ENCODE measurements around the gene TCF21.

DNA sequence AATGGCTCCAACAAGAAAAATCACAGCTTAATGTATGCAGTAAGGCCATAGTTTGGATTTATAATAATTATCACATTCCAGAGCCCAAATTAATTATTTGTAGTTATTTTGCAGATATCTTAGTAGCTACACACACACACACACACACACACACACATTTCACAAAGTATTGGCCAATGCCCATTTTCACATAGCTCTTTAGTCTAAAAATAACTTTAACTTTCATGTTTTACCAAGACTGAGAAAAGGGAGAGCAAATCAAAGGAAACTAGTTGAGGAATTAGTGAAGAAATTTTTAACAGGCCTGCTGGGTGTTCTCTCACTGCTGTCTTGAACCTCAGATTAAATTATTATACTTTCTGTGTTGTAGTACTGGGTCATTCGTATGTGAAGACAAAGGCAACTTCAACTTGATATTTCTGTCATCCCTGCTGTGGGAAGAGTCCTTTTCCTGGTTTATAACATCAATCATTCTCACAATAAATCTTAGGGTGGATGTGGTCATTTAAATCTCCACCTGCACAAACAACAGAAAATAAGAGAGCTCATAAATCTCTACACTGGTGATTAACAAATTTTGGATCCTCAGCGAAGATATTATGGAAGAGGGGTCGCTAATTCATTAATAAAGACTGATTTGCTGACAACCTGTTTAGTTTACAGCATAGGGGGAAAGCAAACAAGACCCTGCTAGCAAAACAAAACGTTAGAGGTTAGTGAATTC, 1.6 kb upstream of the TCF21 start:
- TF ChIP-seq, protein P1, sequence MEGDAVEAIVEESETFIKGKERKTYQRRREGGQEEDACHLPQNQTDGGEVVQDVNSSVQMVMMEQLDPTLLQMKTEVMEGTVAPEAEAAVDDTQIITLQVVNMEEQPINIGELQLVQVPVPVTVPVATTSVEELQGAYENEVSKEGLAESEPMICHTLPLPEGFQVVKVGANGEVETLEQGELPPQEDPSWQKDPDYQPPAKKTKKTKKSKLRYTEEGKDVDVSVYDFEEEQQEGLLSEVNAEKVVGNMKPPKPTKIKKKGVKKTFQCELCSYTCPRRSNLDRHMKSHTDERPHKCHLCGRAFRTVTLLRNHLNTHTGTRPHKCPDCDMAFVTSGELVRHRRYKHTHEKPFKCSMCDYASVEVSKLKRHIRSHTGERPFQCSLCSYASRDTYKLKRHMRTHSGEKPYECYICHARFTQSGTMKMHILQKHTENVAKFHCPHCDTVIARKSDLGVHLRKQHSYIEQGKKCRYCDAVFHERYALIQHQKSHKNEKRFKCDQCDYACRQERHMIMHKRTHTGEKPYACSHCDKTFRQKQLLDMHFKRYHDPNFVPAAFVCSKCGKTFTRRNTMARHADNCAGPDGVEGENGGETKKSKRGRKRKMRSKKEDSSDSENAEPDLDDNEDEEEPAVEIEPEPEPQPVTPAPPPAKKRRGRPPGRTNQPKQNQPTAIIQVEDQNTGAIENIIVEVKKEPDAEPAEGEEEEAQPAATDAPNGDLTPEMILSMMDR (IDR thresholded peaks at IDR 0.05), result no peak
- no peak for TF ChIP-seq EP300 (IDR thresholded peaks at IDR 0.05)
- TF ChIP-seq POLR2A (IDR thresholded peaks at IDR 0.05), result no peak
